ENCODE measurements around the gene TTC14. TPM values are rescaled to one million over a fixed set of nuclear protein-coding genes. Genes with fewer than 3 reads are reported as not detected.

Gene TTC14, protein sequence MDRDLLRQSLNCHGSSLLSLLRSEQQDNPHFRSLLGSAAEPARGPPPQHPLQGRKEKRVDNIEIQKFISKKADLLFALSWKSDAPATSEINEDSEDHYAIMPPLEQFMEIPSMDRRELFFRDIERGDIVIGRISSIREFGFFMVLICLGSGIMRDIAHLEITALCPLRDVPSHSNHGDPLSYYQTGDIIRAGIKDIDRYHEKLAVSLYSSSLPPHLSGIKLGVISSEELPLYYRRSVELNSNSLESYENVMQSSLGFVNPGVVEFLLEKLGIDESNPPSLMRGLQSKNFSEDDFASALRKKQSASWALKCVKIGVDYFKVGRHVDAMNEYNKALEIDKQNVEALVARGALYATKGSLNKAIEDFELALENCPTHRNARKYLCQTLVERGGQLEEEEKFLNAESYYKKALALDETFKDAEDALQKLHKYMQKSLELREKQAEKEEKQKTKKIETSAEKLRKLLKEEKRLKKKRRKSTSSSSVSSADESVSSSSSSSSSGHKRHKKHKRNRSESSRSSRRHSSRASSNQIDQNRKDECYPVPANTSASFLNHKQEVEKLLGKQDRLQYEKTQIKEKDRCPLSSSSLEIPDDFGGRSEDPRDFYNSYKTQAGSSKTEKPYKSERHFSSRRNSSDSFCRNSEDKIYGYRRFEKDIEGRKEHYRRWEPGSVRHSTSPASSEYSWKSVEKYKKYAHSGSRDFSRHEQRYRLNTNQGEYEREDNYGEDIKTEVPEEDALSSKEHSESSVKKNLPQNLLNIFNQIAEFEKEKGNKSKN
- 18.7 and 20.1 TPM in 2 replicates for total RNA-seq

DNA sequence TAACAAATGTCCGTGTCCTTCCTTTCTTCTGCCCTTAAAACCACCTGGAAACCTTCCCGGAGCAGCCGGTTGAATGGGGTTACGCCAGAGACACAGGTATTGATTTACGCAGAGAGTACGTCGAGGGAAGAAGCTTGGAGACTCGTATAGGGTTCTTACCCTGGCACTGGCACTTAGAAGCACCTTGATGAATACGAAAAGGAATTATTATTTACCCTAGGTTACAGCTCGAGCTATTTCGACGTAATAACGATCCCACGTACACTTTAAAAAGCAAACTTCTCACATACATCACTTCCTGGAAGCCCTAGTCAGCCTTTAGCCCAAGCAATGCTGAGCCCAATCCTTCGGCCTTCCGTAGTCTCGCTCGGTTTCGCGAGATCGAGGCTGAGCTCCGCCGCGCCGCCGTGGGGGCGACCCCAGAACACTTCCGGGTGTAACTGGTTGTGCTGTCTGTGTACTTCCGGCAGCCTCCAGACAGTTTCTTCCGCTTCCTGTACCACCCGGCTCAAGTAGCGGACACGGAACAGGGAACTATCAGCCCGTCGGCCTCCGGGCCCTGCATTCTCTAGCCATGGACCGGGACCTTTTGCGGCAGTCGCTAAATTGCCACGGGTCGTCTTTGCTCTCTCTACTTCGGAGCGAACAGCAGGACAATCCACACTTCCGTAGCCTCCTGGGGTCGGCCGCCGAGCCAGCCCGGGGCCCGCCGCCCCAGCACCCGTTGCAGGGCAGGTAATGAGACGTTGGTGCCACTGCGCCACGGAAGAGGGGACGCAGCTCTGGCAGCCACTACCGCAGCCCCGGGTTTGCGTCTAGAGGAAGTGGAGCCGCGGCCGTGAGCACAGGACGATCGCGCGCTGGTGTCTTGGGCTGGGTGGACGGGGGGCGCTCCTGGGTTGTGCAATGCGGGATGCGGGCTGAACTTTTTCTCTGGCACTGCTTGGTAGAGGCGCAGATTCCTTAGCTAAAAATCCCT is at the start of gene TTC14:
Gene TTC14, plus strand, starts transcription at position 476 of the 979 bp plus-strand sequence. Its CDS starts 99 bp downstream, at position 575.

Small RNA genes lying within 50 kb of the gene (small RNA-seq; reads per million reads assigned to genes)
- not detected for gene AC068298.1
- gene RNU6-486P, result not detected

Other genes with a start within 250 kb of the TTC14 start
- under 0.01 TPM in 1 of 2 replicates, not detected in the other for gene CCDC39, start 77.3 kb downstream of the TTC14 start, total RNA-seq